ENCODE data around the gene ADGRG1.

The ADGRG1 gene

GRCh38 chr16:57618296-57619132 lies 9.9 kb upstream of the ADGRG1 start:
- no peak overlapping the region for H3K4me3 ChIP-seq (ENCODE audit: low read length)
- no peak for DNase-seq (ENCODE audit: low read depth, low spot score)

DNA sequence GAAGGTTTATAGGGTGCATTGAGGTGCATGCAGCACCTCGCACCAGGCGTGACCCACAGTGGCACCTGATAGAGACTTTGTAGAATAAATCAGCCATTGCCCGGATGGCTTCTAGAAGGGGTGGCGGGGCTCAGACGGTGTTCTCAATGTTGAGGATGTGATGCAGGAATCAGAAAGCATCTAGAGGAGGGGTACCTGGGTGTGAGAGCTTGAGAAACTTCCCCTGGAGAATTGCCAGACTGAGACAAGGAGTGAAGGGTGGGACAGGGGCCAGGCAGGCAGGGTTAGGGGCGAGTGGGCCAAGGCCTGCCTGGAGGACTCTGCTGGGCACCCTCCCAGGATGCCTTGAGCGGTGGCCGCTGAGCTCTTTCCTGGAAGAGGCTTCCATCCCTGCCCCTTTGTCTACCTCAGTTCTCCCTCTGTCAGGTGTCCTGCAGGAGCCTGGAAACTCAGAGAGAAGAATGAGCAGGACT lies 9.3 kb upstream of the ADGRG1 start:
- no peak overlapping the region for H3K4me3 ChIP-seq (ENCODE audit: low read length)
- no peak for DNase-seq (ENCODE audit: low read depth, low spot score)

- DNase-seq (ENCODE audit: low read depth, low spot score), result no peak
Measured at GRCh38 chr16:57619606-57620334, 8.7 kb upstream of the ADGRG1 start.

DNA sequence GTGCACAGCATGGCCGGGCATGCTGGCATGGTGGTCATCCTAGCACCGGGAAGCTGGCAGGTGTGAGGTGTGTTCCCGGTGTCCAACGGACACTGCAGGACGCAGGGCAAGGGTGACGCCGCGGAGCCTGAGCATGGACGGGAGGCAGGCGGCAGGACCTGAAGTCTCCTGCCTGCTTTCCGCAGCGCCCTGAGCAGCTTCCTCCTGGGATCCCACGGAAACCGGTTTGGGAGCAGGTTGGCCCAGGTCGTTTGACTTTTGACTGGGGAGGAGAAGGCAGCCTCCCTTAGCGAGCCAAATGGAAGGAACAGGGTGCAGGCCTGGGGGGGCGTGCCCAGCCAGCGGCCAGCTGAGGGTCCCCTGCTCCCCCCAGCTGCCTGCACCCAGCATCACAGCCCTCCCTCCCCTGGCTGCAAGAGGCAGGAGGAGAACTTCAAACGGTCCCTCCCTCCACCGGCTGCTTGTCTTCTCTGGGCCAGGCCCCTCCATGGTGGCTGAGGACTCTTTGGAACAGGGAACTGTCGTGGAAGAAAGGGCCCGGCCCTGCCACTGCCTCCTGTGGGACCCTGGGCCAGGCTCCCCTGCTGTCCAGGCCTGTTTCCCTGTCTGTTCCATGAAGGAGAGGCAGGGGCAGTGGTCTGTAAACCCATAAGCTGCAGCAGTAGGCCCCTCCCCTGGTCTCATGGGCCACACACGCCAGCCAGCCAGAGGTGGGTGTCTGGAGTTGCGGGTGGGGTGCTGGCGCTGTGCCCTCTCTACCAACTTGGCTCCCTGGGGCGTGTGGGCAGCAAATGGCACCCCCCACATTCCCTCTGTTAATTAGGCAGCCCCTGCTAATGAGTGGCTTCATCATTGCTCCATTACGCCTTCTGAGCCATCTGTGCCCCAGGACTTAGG lies 7.8 kb upstream of the ADGRG1 start:
- no peak for DNase-seq (ENCODE audit: low read depth, low spot score)
- H3K4me3 ChIP-seq (ENCODE audit: low read length), result no peak overlapping the region

More at GRCh38 chr16:57619606-57620334, 8.7 kb upstream of the ADGRG1 start:
- H3K4me3 ChIP-seq (ENCODE audit: low read length), result no peak overlapping the region

- DNase-seq (ENCODE audit: low read depth, low spot score), result no peak
- no peak overlapping the region for H3K4me3 ChIP-seq (ENCODE audit: low read length)
Measured at GRCh38 chr16:57621521-57622271, 6.7 kb upstream of the ADGRG1 start.

DNA sequence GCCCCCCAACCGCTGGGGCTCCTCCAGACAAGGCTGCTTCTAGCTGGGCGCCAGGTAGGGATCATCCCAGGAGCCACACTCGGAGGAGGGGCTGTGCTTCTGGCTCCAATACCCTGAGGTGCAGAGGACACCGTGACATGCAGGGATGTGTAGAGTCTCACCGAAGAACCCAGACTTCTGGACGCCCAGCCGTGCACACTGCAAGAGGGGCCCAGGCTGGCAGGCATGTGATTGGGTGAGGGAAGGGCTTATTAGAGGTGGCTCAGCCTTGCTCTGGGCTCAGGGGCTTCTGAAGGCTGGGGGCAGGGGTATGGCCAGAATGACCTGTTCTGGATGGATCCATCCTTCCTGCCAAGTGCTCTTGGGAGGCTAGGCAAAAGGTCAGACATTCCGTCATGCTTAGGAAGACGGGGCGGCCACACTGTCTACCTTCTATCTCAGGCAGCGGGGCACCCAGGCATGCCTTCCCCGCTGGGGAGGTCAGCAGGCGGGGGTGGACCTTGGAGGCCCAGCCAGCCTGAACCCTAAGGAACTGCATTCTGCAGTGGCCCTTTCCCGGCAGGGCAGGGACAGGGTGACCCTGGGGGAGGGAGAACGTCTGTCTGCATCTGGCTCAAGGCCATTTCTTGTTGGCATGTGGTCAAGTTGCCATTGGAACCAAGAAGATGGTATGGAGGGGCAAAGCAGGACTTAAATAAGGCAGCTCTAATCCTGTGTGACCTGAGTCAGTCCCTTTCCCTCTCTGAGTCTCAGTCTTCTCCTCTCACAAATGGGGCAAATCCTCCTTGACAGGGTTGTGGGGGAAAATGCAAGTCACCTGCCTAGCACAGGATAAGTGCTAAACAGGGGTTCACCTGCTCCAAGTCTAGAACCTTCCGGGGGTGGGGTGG lies 5.8 kb upstream of the ADGRG1 start:
- H3K4me3 ChIP-seq (ENCODE audit: low read length), result no peak overlapping the region
- DNase-seq (ENCODE audit: low read depth, low spot score), result no peak

DNA sequence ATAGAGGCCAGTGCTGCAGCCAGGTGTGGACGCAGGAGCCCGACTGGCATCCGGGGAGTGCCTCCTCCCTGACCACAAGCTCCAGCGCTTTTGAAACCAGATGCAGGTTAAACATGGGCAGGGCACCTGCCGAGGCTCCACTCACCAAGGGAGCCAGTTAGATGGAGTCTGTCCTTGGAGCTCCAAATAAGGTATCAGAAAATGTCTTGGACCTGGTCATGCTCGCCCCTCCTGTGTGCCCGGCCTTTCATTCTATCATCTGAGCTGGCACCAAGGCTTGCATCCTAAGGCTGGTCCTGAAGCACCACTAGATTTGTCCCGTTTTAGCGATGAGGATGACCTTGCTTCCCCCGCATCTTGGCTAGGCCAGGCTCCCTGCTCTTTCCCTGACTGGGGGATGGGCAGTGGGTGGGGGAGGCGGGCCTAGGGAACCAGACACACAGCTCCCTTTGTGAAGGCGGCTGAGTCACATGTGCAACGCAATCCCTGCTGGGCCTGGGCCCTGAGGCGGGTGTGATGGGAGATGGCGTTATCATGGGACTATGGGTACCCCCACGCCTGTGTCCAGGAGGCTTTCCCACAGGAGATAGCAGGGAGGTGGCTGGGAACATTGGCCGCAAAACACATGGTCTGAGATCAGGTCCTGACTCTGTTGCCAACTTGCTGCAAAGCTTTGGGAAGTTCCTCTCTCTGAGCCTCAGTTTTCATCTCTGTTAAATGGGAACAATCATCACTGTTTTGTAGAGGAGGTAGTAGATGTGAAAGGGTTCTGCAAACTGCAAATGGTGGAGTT lies 5.0 kb upstream of the ADGRG1 start:
- H3K4me3 ChIP-seq (ENCODE audit: low read length), result no peak overlapping the region
- DNase-seq (ENCODE audit: low read depth, low spot score), result no peak

GRCh38 chr16:57624044-57624688 lies 4.3 kb upstream of the ADGRG1 start:
- H3K4me3 ChIP-seq (ENCODE audit: low read length), result no peak overlapping the region
- DNase-seq (ENCODE audit: low read depth, low spot score), result no peak

- no peak overlapping the region for H3K4me3 ChIP-seq (ENCODE audit: low read length)
- no peak for DNase-seq (ENCODE audit: low read depth, low spot score)
Measured at GRCh38 chr16:57624806-57625500, 3.5 kb upstream of the ADGRG1 start.

DNA sequence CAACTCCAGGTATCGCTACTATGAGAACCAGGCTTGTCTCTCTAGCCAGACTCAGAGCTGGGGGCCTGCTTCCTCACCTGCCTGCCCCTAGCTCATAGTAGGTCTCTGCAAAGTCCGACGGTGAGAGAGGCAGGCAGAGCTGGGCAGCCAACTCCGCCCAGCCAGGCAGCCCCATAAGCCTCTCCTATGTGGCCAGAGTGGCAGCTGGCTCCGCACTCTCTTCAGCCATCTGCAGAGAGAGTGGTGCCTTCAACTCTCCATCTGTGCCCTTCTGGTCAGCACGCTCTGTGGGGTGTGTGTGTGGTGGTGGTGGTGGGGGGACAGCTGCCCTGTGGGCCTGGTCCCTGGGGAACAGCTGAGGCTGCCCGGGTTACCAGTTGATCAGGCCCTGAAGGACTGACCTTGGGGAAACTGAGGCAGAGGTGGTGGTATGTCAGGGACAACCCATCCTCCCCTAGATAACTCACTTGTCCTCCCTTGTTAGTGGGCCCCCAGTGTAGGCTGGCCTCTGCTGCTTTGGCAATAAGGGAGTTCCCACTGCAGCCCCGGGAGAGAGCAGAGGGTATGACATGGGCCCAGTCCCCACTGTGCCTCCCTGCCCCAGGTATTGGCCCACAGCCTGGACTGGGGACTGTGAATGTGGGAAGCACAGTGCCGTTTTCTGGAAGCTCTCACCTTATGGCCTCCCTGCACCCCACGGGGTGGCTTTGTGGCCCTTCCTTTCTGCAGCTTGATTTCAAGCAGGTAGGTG lies 1.8 kb upstream of the ADGRG1 start:
- DNase-seq (ENCODE audit: low read depth, low spot score), result no peak
- no peak overlapping the region for H3K4me3 ChIP-seq (ENCODE audit: low read length)

GRCh38 chr16:57627184-57627871 lies 1.1 kb upstream of the ADGRG1 start:
- no peak for DNase-seq (ENCODE audit: low read depth, low spot score)
- no peak overlapping the region for H3K4me3 ChIP-seq (ENCODE audit: low read length)

GRCh38 chr16:57628783-57629293 lies 408 bp downstream of the ADGRG1 start:
- no peak for DNase-seq (ENCODE audit: low read depth, low spot score)
- no peak overlapping the region for H3K4me3 ChIP-seq (ENCODE audit: low read length)

- no peak for DNase-seq (ENCODE audit: low read depth, low spot score)
- H3K4me3 ChIP-seq (ENCODE audit: low read length), result no peak overlapping the region
Measured at GRCh38 chr16:57629516-57630406, 1.3 kb downstream of the ADGRG1 start.

DNA sequence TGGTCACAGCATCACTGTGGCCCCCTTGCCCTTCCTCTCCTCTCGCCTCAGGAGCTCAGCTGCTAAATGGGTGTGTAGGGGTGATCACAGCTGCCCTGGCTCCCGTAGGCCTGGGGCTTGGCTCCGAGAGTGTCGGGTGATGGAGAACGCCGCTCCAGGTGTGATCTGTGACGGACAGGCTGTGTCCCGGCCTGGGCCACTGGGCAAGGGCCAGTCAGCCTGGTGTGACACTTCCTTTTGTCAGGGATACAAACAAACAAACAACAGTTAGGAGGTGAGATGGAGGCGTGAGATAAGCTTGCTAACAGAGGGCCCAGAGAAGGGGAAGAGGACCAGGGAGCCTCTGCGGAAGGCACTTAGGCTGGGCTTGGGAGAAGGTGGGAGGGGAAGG lies 2.0 kb downstream of the ADGRG1 start:
- H3K4me3 ChIP-seq (ENCODE audit: low read length), result no peak overlapping the region
- DNase-seq (ENCODE audit: low read depth, low spot score), result no peak
